NOMO-1 treated with DMSO at 0.1 percent for 48 hours (cell line): ENCODE data around the gene PPP2R3C.
A peak's percentile ranks its signal among the peaks of the same experiment; 100 is the strongest.
"Not testable (repeated sequence)": the region's sequence is repeated elsewhere in the genome, so short reads cannot be mapped to it uniquely, and the experiment has no call there.

Source experiments
- DNase-seq: peaks from one replicate; lab custom pipeline; 2025; ENCODE audit not compliant: unreplicated experiment; lab: John Stamatoyannopoulos, UW

Gene PPP2R3C

GRCh38 chr14:35065731-35066130, 56.1 kb downstream of the PPP2R3C start:
- DNase-seq: not testable (repeated sequence)

- not testable (repeated sequence) for DNase-seq
These were observed 60.5 kb downstream of the PPP2R3C start for GRCh38 chr14:35061113-35061791.

GRCh38 chr14:35052637-35053036, 69.2 kb downstream of the PPP2R3C start:
- DNase-seq: no peak

- no peak for DNase-seq
These were observed 70.0 kb downstream of the PPP2R3C start for GRCh38 chr14:35051796-35052195.

GRCh38 chr14:35050652-35051051, 71.1 kb downstream of the PPP2R3C start:
- no peak for DNase-seq

GRCh38 chr14:35047976-35048513, 73.7 kb downstream of the PPP2R3C start:
- no peak for DNase-seq

- DNase-seq: peak; percentile 48
These were observed 74.8 kb downstream of the PPP2R3C start for GRCh38 chr14:35046751-35047536.

GRCh38 chr14:35046048-35046750, 75.6 kb downstream of the PPP2R3C start, which contains the start of gene FAM177A1:
Gene FAM177A1, plus strand, starts transcription at chr14:35046272. Its CDS starts 192 bp downstream, at chr14:35046464.
- peak; percentile 97 for DNase-seq

- DNase-seq: no peak
These were observed 76.1 kb downstream of the PPP2R3C start for GRCh38 chr14:35045798-35046047.

GRCh38 chr14:35044939-35045797, 76.6 kb downstream of the PPP2R3C start:
- DNase-seq: peak; percentile 56

GRCh38 chr14:35043046-35043445, 78.7 kb downstream of the PPP2R3C start:
- no peak for DNase-seq

GRCh38 chr14:35042632-35043031, 79.2 kb downstream of the PPP2R3C start:
- DNase-seq: no peak

GRCh38 chr14:35038312-35038711, 83.5 kb downstream of the PPP2R3C start:
- not testable (repeated sequence) for DNase-seq
